Keratinocyte (primary cell): ENCODE measurements around the gene PLAAT4.
"Not testable (repeated sequence)": the region's sequence is repeated elsewhere in the genome, so short reads cannot be mapped to it uniquely, and the experiment has no call there.

ENCODE experiments used
- EZH2 ChIP-seq: IDR thresholded peaks from one replicate; pipeline ENCODE4 v1.6.1; 2012; ENCODE audit warnings: inconsistent platforms, mild to moderate bottlenecking, low read length, moderate library complexity
- TF ChIP-seq, protein P1 (sequence below), 3 experiments: IDR thresholded peaks in 1 of 3; conservative IDR thresholded peaks in 1 of 3; optimal IDR thresholded peaks in 1 of 3; 2 replicates in 2 of 3; 3 replicates in 1 of 3; pipeline versions ENCODE3 to v1.5.1; 2011; ENCODE audit warnings: low read length in 3 of 3, mild to moderate bottlenecking in 3 of 3, moderate library complexity in 2 of 3, control low read depth in 1 of 3, inconsistent platforms in 1 of 3; ENCODE audit not compliant: insufficient read depth in 2 of 3; ENCODE audit errors: extremely low read depth in 1 of 3

DNA sequence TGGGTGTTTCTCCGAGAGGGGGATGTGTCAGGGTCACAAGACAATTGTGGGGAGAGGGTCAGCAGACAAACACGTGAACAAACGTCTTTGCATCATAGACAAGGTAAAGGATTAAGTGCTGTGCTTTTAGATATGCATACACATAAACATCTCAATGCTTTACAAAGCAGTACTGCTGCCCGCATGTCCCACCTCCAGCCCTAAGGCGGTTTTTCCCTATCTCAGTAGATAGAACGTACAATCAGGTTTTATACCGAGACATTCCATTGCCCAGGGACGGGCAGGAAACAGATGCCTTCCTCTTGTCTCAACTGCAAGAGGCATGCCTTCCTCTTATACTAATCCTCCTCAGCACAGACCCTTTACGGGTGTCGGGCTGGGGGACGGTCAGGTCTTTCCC, 8.5 kb upstream of the PLAAT4 start:
- TF ChIP-seq, protein P1, sequence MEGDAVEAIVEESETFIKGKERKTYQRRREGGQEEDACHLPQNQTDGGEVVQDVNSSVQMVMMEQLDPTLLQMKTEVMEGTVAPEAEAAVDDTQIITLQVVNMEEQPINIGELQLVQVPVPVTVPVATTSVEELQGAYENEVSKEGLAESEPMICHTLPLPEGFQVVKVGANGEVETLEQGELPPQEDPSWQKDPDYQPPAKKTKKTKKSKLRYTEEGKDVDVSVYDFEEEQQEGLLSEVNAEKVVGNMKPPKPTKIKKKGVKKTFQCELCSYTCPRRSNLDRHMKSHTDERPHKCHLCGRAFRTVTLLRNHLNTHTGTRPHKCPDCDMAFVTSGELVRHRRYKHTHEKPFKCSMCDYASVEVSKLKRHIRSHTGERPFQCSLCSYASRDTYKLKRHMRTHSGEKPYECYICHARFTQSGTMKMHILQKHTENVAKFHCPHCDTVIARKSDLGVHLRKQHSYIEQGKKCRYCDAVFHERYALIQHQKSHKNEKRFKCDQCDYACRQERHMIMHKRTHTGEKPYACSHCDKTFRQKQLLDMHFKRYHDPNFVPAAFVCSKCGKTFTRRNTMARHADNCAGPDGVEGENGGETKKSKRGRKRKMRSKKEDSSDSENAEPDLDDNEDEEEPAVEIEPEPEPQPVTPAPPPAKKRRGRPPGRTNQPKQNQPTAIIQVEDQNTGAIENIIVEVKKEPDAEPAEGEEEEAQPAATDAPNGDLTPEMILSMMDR (optimal IDR thresholded peaks at IDR 0.05 in 1 of 3, IDR thresholded peaks at IDR 0.05 in 1 of 3, conservative IDR thresholded peaks at IDR 0.05 in 1 of 3; ENCODE audit: extremely low read depth in 1 of 3, insufficient read depth in 2 of 3, low read length in 3 of 3), result not testable (repeated sequence)
- TF ChIP-seq EZH2, result not testable (repeated sequence)
